ENCODE results near the gene TIMP3.
A peak's percentile ranks its signal among the peaks of the same experiment; 100 is the strongest.
"Not testable (repeated sequence)": the region's sequence is repeated elsewhere in the genome, so short reads cannot be mapped to it uniquely, and the experiment has no call there.

The TIMP3 gene

DNA sequence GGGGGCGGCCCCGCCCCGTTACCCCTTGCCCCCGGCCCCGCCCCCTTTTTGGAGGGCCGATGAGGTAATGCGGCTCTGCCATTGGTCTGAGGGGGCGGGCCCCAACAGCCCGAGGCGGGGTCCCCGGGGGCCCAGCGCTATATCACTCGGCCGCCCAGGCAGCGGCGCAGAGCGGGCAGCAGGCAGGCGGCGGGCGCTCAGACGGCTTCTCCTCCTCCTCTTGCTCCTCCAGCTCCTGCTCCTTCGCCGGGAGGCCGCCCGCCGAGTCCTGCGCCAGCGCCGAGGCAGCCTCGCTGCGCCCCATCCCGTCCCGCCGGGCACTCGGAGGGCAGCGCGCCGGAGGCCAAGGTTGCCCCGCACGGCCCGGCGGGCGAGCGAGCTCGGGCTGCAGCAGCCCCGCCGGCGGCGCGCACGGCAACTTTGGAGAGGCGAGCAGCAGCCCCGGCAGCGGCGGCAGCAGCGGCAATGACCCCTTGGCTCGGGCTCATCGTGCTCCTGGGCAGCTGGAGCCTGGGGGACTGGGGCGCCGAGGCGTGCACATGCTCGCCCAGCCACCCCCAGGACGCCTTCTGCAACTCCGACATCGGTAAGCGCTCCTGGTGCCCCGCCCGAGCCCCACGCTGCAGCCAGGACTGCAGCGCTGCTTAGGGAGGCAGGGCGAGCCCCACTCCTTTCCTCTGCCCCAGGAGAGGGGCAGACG lies at the start of gene TIMP3:
TSS of gene TIMP3 (plus strand) at position 169 of the 700 bp plus-strand sequence. CDS start at position 466, 297 bp downstream.
- peak; percentile 61 for DNase-seq

DNA sequence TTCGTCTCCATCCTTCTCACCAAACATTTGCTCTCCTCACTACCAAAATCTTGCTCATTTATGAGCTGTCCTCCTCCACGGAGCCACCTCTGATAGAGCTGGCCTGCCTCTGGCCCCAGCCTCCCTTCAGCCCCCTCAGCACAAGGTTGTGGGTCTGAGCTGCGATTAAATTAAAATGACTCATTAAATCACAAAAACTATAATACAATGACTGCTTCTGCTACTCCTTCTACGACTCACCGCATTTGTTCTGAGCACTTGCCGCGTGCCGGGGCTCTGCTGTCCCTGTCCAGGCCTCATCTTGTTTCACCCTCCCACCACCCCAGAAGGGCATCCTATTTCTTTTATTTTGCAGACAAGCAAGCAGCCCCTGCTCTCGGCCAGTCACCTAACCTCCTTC lies 49.2 kb upstream of the TIMP3 start:
- no peak for DNase-seq

DNA sequence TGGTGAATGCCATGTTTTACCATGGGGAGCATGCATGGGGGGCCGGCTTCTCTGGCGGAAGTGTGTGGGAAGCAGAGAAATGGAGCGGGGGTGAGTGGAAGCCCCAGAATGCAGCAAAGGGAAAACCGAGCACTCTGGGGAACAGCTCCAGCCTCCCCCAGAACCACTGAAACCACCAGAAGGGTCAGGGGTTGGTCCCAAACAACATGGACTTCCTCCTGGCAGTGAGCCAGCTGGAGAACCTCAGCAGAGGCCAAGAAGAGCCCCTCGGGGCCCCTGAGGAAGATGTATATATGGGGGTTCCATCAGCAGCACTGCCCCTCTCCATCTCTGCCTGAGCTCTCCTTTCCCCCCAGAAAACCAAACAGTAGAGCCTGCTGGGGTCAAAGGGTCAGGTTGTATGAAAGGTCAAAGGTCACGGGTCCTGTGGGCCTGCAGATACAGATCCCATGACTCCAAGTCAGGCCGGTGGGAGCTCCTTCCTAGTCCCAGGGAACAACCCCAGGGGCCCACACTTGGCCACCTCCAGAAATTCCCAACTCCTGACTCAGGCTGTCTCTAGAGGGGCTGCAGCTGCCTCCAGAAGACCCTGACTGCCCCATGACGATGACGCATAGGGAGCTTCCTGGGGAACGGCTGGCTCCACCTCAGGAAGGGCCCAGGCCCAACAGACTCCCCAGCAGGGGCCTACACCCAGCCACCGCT lies 48.5 kb upstream of the TIMP3 start:
- no peak for DNase-seq

DNA sequence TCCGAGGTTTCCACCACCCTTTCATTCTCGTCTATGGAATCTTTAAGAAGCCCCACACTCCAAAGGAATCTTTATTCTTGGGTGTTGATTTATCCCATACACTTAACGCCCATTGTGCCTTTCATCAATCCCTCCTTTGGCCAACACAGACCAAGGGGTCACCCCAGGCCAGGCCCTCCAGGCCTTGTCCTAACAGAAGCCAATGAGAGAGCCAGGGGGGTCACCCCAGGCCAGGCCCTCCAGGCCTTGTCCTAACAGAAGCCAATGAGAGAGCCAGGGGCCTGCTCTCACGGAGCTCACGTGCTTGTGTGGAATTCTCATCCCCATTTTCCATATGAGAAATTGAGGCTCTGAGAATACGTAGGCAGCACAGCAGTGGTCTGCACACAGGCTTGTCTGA lies 47.9 kb upstream of the TIMP3 start:
- DNase-seq, result no peak

DNA sequence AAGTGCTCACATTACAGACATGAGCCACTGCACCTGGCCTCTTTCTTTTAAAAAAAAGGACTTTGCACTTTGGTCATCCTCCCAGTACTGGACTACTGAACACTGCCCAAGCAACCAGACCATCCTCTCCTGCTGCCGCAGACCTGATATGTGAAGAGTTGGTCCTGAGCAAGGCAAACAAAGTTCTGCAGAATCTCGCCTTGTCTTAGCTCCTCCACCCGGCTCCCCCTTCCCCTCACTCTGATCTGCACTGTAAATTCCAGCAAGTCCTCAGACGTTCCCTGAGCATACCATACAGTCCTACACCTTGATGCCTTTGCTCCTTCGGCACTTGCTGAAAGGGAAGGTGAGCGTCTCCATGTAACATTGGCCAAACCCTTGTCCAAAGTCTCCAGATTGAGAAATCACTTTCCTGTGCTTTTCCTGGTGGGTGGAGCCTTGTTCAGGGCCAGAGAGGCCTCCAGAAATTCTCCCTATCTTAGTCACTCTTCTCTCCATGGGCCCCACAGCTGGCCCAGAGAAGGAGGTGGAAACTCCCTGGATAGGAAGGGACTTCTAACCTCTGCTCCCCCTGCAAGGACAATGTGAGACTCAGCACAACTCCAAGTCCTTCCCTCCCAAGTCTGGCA lies 47.0 kb upstream of the TIMP3 start:
- DNase-seq, result no peak

DNA sequence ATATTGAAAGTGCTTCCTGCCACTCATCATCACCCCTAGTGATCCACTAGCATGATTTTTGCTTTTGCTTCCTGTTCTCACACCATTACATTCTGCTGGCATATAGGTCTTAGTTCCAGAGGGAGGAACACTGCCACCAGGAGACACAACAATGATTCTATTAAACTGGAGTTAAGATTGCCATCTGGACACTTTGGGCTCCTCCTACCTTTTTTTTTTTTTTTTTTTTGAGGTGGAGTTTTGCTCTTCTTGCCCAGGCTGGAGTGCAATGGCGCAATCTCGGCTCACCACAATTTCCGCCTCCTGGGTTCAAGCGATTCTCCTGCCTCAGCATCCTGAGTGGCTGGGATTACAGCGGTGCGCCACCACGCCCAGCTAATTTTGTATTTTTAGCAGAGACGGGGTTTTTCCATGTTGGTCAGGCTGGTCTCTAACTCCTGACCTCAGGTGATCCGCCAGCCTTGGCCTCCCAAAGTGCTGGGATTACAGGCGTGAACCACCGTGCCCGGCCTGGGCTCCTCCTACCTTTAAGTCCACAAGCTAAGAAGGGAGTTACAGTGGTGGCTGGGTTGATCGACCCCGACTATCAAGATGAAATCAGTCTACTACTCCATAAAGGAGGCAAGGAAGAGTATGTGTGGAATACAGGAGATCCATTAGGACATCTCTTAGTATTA lies 44.3 kb upstream of the TIMP3 start:
- DNase-seq, result not testable (repeated sequence)

DNA sequence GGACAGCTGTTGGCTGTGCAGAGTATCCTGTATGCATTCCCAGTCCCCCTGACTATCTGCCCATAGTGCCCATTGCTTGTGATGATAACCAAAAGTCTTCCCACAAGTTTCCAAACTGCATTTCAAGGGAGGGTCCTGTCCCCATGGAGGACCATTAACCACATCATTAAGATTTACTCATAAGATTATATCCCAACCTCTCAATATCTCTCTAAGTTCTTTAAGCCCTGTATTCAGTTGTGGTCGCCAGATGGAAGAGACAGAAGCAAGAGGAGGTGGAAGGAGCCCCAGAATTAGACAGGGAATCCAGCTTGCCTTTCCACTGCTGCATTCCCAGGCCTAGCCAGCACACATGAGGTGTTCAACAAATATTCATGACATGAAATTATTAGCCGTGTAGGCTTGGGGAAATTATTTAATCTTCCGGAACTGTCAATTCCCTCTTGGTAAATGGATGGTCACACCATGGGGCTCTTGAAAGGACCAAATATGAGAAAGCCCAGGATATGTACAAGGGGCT lies 42.6 kb upstream of the TIMP3 start:
- DNase-seq, result no peak

DNA sequence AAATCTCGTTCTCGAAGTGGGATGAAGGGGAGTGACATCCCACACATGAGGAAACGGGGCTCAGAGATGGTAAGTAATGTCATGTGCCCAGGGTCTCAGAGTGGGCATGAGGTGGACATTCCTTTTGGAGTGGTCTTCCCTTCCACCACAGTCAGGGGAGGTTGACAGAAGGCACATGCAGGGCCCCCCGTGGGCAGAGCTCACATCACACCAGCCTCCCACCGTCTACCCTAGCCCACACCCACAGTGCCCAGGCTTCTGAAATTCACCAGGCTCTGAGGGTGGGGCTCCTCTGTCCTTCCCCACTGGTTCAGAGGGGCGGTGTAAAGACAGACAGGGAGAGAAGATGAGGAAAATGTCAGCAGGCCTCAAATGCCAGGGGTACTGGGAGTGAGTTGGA lies 41.1 kb upstream of the TIMP3 start:
- DNase-seq, result no peak

DNA sequence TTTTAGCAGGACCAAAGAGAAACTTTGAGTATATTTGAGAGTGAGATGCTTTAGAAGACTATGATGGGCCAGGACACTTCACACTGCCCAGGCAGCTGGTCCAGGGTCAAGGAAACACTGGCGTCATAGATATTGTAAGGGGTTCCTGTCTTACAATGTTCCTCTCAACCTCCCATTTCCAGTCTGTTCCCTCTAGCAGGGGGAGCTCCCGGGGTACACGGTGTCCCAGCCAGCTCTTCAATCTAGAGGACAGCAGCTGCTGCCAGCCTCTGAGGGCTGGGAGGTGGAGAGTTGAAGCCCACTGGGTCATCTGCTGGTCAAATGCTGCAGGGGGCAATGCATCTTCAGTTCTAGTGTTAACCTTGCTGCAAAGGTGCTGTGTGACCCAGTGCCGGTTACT lies 40.7 kb upstream of the TIMP3 start:
- no peak for DNase-seq

DNA sequence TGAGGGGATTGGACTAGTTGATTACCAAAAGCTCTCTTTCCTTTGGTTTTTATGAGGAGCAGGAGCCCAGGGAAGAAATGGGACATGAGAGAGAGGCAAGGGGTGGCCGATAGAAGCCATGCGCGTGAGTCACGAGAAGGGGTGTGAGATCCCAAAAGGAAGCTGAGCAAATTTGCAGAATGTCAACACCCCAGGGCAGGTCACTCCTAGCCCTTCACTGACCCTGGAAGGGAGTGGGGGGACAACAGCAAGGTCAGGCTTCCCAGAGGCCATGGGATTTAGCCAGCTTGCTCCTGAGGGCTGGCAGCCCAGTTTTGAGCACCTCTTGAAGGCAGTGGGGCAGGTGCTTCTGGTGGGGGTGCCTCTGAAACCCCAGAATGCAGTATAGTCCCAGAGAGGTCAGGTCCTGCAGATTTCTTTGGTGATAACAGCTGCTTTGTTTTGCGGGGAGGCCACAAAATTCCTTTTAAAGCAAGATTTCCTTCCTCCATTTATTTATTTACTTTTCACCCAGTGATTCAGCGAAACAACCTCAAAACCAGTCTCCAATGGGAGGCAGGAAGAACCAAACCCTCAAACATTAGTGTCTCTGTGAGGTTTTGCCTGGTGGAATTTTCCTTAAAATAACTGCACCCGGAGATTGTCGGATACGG lies 40.1 kb upstream of the TIMP3 start:
- DNase-seq, result no peak

DNA sequence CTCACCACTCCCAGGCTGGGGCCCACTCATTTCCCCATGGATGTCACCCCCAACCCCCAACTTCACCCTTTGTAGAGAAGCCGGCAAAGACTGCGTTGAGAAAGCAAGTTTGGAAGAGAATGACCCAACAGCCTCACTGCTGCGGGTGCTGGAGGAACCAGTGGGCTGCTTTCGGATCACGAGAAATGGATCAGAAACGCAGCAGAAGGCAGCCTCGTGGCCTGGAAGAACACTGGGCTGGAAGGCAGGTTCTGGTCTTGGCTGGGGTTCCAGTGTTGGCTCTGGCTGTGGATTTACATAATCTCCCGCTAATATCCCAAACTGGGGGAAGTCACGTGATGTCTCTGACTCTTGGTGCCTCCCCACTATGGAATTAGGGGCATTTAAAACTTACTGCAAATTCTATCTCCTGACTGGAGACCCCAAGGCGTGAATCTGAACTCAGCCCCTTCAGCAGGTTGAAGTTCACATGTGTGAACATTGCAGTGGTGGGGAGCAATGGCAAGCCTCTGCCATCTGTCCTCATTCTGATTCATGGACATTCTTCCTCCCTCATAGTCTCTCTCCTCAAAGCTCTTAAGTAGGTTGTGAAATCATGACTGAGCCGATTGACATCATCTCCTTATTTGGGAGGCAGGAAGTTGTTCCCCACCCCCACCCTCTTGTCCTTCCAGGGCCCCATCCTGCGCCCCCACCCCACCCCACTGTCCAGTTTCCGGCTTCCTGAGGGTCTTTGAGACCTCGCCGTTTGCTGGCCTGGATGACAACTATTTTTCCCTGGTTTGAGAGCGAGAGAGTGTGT lies 37.0 kb upstream of the TIMP3 start:
- DNase-seq, result no peak

DNA sequence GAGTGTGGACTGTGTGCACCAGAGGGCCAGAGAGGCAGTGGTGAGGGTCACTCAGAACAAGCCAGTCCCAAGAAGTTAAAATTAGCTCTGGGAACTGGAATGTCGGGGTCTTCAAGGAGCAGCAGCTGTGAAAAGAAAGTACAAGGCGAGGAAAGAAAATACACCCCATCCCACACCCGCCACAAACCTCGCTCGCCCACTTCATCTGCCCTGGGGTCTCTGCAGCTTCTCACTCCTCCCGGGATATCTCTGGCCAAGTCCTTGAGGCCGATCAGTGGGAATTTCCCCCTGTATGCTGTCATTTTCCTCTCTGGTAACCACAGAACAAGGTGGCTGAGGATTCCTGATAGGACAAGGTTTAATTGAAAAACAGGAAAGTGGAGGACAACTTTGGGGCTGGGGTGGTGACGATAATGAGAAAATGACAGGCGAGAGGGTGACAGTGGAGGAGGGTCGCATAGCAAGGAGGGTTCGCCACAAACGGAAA lies 36.3 kb upstream of the TIMP3 start:
- DNase-seq, result no peak

DNA sequence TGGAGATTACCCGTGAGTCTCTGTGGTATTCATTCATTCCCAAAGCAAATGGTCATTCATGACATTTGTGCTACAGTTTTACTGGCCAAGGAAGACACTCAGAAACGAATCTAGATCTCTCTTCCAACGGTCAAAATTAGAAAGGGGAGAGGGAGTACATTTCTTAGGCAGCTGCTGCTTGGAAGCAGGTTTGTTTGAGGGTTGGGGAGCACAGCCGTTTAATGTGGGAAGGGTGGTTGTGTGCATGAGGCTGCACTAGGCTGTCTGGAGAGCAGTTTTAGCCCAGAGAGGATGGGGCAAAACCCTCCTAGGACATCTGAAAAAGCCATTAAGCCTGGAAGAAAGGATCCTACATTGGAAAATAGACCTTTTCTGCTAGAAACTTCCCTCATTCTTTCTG lies 29.7 kb upstream of the TIMP3 start:
- no peak for DNase-seq

DNA sequence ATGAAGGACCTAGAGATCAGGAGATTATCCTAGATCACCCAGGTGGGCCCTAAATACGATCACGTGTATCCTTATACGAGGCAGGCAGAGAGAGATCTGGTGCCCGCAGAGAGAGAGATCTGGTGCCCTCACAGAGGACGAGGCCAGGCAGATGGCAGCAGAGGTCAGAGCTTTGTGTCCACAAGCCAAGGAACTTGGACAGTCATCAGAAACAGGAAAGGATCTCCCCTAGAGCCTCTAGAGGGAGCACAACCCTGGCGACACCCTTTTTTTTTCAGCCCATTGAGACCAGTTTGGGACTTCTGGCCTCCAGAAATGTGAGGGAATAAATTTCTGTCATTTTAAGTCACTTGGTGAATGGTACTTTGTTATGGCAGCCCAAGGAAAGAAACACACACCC lies 25.5 kb upstream of the TIMP3 start:
- no peak for DNase-seq

DNA sequence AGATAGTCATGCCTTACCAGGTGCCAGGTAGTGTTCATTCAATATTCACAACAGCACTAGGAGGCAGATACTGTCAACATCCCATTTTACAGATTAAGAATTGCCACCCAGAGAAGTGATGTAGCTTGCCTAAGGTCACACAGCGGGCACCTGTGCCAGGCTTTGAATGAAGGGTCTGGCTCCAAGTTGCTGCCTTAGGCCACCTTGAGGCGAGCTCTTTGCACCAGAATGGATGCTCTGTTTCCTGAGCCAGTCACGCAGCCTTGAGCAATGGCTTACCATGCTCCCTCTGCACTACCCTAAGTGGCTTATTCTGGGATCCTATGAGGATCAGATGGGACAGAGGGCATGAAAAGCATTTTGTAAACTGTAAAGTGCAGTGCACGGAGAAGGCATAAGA lies 25.1 kb upstream of the TIMP3 start:
- no peak for DNase-seq

DNA sequence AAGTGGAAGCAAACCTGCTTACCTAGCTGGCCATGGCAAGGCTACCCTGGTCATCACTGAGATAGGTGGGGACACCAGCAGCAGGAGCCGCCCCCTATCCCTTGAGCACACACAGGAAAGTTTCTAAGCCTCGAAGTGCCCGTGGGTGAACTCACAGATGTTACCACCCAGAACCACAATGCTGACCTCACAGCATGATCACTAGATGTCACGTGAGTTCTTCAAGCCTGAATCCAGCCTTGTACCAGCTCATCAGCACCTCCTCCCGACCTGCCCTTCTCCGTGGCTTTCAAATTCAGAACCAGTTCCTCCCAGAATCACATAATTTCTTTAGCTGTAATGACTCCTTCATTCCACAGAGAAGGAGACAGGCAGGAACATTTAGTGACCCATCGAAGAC lies 24.7 kb upstream of the TIMP3 start:
- no peak for DNase-seq

DNA sequence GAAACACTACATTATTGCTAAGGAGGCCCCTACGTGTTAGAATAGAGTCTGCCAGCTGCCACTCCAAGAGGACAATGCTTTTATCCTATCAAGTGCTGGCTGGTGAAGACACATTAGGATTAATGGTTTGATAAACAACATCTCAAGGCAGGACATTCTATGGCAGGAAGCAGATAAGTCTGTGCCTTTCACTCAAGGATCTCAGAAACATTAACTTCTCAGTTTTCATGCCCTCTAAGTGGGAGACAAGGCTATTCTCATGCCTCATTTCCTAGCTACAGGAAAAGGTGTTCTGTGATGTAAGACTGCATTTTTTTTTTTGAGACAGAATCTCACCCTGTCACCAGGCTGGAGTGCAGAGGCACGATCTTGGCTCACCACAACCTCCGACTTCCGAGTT lies 23.5 kb upstream of the TIMP3 start:
- DNase-seq, result no peak

DNA sequence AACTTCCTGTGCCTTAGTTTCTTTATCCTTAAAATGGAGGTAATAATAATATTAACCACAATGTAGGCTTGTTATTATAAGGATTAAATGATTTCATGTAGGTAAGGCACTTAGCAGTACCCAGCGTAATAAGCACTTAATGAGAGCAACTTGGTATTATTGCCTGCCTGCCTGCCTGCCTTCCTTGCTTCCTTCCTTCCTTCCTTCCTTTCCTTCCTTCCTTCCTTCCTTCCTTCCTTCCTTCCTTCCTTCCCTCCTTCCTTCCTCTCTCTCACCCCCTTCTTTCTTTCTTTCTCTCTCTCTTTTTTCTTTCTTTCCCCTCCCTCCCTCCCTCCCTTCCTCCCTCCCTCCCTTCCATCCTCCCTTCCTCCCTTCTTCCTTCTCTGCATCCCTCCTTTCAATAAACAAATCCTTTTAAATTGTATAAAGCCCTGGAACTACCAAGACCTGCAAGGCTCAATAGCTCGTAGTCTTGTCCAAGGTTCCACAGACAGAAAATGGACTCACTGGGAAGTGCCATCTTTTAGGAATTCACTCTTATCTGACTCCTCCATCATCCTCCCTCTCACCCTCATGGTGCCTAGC lies 20.7 kb upstream of the TIMP3 start:
- DNase-seq, result no peak

DNA sequence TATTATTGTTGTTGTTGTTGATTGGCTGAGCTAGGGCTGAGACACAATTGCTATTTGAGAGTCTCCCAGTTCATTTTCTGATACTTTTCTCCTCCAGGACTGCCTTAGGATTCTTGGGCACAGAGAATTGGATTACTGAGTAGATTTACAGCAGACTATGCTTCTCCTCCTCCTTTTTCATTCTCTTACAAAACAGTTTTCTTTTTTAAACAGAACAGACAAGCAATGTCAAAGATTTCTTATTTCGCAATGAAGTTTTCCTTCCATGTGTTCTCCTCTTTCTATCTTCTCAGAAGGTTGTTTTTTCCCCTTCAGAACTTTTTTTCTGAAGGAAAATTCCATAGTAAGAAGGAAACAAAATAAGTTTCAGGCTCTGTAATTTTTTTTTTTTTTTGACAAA lies 19.8 kb upstream of the TIMP3 start:
- no peak for DNase-seq

DNA sequence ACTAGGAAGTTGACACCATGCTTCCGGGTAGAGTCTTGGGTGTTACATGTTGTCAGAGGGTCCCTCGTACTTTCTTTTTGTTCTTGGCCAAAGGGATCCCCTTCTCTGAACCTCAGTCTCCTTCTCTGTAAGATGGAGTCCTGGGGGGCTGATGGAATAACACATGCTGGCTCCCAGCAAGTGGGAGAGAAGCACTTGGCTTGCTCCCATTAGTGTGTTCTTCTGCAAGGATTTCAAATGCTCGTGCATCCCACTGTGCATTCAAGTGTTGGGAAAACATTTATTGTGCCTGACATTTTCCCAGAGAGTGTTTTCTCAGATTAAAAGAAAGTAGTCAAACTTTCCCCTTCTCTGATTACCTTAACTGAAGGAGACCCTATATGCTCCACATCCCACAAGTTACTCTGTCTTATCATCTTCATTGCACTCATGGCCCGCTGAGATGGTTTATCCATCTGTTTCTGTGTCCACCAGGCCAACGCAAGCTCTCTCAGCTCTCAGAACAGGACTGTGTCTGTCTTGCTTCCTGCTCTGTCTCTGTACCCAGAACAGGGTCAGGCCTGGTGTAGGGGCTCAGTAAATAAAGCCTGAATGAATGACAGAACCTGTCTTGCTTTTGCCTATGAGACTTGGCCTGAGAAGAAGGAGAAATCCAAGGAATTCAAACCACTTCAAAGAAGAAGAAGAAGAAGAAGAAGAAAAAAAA lies 16.0 kb upstream of the TIMP3 start:
- DNase-seq, result no peak

DNA sequence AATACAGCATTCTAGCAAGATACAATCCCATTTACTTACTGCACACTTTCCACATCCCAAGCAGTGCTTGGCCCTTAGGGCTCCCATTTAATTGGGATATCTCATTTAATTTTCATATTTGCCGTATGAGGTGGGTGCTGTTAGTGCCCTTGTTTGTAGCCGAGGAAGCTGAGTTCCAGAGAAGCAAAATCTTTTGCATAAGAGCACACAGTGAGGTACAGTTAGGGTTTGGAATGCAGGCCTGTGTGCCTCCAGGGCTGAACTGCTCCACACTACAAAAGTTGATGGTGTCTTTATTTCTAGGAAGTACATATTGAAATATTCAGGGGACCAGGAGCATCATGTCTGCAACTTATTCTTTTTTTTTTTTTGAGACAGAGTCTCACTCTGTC lies 15.5 kb upstream of the TIMP3 start:
- DNase-seq, result no peak
